Measurements from ENCODE around the gene NBAS.

- TF ChIP-seq EZH2 (IDR thresholded peaks at IDR 0.05; ENCODE audit: borderline replicate concordance, low read length) = no peak
- TF ChIP-seq, protein P1, sequence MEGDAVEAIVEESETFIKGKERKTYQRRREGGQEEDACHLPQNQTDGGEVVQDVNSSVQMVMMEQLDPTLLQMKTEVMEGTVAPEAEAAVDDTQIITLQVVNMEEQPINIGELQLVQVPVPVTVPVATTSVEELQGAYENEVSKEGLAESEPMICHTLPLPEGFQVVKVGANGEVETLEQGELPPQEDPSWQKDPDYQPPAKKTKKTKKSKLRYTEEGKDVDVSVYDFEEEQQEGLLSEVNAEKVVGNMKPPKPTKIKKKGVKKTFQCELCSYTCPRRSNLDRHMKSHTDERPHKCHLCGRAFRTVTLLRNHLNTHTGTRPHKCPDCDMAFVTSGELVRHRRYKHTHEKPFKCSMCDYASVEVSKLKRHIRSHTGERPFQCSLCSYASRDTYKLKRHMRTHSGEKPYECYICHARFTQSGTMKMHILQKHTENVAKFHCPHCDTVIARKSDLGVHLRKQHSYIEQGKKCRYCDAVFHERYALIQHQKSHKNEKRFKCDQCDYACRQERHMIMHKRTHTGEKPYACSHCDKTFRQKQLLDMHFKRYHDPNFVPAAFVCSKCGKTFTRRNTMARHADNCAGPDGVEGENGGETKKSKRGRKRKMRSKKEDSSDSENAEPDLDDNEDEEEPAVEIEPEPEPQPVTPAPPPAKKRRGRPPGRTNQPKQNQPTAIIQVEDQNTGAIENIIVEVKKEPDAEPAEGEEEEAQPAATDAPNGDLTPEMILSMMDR (IDR thresholded peaks at IDR 0.05; ENCODE audit: low read length) = no peak
Measured at GRCh38 chr2:15559379-15560139, 1.6 kb downstream of the NBAS start.

Data from OCI-LY1 (cell line).